Measurements from ENCODE around the gene BTN3A1.

GRCh38 chr6:26422329-26422728 is 20.3 kb downstream of the BTN3A1 start:
- TF ChIP-seq, protein P1, sequence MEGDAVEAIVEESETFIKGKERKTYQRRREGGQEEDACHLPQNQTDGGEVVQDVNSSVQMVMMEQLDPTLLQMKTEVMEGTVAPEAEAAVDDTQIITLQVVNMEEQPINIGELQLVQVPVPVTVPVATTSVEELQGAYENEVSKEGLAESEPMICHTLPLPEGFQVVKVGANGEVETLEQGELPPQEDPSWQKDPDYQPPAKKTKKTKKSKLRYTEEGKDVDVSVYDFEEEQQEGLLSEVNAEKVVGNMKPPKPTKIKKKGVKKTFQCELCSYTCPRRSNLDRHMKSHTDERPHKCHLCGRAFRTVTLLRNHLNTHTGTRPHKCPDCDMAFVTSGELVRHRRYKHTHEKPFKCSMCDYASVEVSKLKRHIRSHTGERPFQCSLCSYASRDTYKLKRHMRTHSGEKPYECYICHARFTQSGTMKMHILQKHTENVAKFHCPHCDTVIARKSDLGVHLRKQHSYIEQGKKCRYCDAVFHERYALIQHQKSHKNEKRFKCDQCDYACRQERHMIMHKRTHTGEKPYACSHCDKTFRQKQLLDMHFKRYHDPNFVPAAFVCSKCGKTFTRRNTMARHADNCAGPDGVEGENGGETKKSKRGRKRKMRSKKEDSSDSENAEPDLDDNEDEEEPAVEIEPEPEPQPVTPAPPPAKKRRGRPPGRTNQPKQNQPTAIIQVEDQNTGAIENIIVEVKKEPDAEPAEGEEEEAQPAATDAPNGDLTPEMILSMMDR (IDR thresholded peaks at IDR 0.05; ENCODE audit: low read depth, low read length, poor library complexity, severe bottlenecking) = no peak
- TF ChIP-seq EZH2phosphoT487 (IDR thresholded peaks at IDR 0.05; ENCODE audit: borderline replicate concordance, low read length) = no peak

All from DOHH2 (cell line).